Left forelimb (tissue), 1 donor: ENCODE data around the gene MPPED1.

ENCODE experiments used
- DNase-seq: peaks from one replicate; pipeline ENCODE4 v3.0.0-alpha.2; 2018; ENCODE audit warnings: low spot score

MPPED1 gene

DNA sequence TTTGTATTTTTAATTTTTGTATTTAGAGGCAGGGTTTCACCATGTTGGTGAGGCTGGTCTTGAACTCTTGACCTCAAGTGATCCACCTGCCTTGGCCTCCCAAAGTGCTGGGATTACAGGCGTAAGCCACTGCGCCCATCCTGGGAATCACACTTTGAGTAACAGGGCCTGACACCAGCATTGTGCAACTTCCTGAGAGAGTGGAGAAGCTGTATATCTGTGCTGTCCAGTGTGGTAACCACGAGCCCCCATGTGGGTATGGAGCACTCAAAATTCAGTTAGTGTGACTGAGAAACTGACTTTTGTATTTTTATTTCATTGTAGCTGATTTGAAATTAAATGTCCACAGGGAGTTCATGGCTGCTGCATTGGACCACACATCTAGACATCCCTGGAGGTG, 36.2 kb downstream of the MPPED1 start:
- no peak for DNase-seq

DNA sequence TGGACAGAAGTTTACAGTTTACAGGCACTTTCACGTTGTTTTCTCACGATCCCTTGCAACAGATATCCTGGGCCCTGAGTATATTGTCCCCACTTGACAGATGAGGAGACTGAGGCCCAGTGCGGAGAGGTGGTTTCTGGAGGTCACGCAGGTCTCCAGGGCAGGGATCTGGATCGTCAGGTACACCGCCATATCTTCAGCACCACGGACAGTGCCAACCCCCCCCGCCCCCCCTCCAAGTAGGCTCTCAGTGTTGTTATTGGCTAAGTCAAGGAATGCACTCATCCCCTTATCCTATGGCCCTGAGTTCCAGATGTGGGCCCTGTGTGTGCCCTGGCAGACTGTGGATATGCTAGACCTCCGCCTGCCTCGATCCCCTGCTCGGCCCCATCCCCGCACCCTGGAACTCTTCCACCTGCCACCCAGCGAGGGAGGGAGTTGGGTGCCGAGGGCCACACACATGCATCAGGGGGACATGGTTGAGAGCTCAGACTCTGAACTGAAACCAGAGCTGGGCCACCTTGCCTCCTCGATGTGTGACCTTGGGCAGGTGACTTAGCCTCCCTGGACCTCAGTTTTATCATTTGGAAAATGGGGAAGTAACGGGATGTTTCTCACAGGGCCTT, 37.5 kb downstream of the MPPED1 start:
- no peak for DNase-seq

DNA sequence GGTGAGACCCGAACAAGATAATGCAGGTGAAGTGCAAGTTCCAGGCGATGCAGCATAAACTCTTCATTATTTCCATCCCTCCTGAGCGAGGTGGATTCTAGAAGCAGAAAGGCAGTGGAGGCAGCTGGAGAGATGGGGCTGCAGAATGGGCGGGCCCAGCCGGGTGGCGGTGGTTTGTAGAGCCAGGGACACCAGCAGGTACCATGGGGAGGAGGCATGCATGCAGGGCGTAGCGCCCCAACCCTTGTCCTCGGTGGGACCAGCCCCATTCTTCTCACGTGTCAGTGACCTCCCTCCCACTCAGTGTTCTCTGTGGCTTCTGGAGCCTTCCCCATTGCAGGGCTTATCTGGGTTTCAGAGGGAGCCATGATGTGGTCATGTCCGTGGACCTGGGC, 38.0 kb downstream of the MPPED1 start:
- no peak for DNase-seq

DNA sequence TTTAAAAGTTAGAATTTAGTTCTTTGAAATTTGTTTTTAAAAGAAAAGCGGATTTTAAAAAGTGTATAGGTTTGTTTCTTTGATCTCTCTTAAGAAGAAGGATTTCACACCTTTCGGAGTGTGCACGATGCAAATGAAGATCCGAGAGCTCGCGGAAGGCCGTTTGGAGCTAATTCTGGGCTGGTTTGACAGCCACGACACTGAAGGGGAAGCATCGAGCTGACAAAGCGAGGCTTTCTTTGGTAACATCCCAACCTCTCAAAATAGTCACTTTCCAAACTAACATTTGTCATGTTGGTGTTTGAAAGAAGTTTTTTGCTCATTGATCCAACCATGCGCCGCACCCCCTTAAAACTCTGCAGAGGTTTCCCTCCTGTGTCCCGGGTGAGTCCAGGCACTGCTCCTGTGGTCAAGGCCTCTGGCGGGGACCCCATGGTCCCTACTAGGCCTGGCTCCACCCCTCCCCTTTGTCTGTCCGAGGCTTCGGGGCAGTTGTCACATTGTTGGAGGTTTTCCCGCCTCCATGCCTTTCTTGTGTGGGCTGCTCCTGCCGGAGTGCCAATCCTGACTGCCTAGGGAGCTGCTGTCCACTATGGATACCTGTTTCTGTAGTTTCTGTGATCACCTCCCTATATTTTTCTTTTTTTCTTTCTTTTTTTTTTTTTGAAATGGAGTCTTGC, 39.7 kb downstream of the MPPED1 start:
- DNase-seq = no peak

DNA sequence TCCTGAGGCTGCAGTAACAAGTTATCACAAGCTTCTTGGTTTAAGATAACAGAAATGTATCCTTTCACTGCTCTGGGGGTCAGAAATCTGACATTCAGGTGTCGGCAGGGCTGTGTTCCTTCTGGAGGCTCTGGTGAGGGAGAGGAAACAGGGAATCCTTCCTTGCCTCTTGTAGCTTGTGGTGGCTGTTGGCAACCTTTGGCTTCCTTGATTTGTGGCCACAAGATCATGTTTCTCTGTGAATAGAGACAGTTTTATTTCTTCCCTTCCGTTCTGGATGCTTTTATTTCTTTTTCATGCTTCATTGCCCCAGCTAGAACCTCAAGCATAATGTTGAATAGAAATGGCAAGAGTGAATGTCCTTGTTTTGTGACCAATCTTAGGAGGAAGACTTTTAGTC, 44.0 kb downstream of the MPPED1 start:
- no peak for DNase-seq

DNA sequence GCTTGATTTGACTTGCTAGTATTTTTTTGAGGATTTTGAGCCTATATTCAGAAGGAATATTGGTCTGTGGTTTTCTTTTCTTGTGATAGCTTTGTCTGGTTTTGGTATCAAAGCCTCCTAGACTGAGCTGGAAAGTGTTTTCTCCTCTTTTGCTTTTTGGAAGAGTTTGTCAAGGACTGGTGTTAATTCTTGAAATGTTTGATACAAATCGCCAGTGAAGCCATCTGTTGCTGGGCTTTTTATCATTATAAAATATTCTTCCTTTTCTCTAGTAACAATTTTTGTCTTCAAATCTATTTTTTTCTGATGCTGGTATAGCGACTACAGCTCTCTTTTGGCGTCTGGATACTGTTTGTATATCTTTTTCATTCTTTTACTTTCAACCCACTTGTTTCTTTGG, 45.2 kb downstream of the MPPED1 start:
- no peak for DNase-seq

DNA sequence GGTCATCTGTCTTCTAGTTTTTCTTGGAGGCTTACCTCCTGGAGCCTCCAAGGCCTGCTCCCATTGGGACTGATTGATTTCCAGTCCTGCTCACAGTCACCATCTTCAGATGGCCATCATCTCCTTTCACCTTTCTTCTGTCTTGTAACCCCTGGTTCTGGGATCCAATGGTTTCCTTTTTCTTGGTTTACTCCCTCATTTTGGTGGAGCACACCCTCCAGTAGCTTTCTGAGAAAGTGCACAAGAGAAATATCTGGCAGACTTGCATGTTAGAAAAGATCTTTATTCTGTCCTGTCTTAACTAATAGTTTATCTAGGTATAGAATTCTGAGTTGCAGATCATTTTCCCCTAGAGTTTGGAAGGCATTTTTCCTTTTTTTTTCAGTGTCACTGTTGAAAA, 50.9 kb downstream of the MPPED1 start:
- no peak for DNase-seq

DNA sequence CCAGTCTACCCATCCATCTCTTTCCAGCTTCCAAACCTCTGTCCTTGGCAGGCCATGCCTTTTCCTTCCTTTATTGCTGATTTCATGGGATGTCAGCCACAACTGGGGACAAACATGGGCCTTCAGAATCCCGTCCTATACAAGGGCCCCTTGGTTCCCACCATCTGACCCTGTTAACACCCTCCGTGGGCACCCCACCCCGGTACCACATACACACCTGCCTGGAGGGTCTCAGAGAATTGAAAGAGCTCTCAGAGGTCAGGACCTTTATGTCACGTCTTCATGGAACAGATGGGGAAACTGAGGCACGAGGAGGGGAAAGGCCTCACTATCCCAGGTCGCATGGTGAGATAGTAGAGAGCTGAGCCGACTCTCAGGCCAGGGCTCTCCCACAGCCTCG, 53.0 kb downstream of the MPPED1 start:
- DNase-seq = no peak

DNA sequence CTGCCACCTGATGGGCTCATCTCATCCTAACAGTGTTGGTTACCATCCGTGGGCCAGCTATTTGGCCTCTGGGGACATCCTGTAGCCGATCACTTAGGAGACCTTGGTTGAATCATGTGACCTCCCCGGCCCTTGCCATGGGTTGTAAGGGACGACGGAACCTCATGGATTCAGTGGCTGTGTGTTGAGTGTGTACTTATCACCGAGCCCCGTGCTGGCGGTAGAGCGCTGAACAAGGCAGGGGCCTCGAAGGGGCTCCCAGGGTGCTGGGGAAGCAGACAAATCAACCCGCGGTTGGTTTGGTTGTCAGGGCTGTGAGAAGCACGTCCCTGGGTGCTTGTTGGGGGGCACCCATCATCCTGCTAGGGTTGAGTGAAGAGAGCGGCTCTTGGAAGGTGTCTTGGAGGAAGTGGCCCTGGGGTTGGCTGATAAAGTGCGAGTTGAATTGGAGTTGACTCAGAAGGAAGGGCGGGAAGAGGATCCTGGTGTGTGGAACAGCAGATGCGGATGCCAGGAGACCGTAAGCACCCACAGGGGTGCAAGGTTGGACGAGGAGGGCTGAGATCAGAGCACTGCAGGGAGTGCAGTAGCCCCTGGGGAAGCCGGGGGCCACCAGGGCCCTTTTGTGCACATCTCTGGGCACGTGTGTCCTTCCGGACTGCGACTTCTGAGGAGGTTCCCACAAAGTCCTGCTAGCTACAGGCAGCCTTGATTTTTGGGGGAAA, 53.6 kb downstream of the MPPED1 start:
- no peak for DNase-seq

DNA sequence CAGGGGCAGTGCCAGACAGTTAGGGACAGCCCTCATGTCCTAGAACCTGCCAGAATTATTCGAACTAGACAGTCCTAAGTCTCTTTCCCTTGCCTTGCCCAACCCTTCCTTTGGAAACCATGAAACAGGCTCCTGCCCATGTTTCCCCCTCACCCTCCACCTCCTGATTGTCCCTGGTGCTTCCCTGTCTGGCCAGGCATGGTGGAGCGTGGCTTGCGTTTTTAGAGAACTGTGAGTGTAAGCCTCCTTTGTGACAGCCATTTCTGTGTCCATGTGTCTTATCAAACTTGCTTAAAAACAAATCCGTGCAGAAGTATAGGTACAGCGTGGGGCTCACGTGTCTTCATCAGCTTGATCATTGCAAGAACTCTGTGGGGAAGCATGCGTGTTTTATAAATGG, 54.9 kb downstream of the MPPED1 start:
- DNase-seq = no peak

DNA sequence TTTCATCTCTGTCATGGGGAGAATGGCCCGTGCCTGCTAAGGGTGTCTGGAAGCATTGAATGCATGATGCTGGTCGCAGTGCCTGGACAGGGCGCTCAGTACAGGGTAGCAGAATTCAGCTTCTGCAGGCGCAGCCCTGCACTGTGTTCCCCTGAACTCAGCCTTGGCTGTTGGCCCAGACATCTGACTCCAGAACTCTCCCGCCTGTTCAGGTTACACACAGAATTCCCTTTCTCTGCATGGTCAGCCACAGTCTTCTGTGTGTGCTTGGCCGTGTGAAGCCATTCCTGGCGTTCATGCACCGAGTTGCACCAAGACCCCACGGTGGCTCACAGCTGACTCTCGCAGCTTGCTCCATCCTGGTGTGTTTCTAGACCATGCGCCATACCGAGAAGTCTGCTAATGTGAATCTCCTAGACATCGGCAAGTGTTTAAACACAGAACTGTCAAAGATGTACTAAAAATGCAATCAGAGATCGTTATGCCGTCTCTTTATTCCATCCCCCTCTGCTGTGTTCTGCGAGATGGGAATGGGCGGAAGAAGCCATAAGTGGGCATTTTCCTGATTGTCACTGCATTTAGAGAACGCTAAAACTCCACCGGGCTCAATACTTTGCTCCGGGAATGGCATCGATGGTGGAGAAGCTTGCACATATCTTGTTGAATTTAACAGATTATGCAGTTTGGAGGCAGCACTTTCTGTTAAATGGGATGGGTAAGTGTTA, 55.6 kb downstream of the MPPED1 start:
- DNase-seq = no peak

DNA sequence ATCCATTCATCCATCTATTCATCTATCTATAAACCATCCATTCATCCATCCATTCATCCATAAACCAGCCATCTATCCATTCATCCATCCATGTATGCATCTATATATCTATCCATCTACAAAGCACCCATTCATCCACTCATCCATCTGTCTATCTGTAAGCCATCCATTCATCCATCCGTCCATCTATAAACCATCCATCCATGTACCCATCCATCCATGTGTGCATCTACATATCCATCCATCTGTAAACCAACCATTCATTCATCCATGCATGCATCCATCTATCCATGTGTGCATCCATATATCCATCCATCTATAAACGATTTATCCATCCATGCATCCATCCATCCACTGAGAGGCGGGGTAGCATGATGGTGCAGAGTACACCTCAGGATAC, 58.4 kb downstream of the MPPED1 start:
- no peak for DNase-seq

DNA sequence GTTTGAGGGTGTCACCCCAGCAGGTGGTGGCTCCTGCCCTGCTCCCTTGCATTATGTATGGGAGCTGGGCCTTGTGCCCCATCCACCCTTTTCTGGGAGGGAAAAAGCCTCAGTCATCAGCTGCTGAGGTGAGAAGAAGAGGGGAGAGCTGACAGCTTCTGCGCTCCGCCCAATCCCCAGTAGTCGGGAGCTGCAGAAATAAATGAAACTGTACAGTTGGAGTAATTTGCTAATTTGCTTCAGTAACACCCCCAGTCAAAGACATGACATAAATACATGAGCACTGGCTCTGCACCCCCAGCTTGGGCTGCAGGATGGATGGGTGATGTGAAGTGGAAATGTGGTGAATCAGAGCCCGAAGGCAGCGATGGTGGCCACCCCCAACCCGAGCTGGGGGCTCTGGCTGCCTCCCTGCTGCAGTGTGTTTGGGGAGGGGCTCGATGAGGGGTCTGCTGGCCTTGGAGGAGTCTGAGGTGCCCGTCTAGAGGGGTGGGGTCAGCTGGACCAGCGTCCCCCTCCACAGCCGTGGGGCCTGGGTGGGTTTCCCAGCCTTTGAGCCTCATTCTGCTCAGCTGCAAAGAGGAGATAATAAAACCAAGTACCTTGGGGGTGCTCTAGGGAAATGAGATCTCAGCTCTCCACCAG, 59.2 kb downstream of the MPPED1 start:
- DNase-seq = no peak

DNA sequence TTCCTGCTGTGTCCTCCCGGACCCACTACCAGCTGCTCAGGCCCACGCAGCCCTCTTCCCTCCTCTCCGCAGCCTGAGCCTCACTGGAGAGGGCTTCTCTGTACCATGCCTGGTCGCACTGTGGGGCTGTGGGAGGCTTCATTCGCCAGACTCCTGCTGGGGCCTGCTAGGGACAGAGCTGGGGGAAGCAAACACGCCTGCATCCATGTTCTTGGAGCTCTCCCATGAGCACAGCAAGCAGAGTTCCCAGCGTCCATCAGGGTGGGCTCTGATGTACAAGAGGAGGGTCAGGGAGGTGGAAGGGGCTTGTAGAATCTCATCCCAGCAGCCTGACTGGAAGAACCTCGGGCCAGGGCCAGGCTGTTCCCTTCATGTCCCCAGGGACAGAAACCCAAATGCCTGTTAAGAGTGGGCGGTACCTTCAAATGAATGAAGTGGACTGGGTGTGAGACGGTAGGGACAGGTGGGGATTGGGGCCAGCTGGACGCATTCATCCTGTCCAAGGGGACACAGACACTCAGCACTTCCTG, 59.9 kb downstream of the MPPED1 start:
- peak; percentile 36 for DNase-seq

DNA sequence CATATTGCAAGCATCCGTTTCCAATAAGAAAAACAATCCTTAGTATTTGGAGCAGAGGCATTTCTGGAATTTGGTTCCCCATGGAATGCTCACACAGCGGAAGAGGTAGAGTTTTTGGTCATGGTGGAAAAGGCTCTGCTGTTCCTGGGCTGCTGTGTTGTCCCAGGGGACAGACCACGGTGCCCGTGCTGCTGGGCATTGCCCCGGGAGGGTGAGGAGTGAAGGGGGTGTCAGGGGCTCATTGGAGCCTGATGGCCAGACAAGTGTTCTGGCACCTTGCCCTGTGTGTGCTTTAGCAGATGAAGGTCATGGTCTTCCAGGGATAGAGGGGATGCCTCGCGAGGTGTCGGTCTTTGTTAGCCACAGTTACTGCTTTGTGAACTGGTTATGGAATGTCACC, 61.2 kb downstream of the MPPED1 start:
- DNase-seq = peak; percentile 38

DNA sequence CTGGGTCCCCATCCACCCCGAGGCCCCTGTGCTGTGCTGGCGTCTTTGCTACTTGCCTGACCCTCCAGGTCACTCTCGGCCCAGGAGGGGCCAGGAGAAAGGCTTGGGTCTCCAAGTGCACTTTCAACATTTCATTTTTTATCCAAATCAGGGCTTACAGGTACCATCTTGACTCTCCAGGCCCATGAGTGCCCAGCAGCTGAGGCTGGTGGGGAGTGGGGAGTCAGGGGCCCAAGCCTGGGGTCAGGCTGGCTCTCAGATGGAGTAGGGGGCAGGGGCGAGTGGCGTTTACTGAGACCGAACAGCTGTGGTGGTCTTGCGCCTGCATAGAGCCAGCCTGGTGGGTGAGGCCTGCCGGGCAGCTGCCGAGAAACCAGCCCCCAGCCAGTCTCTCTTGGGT, 61.6 kb downstream of the MPPED1 start:
- no peak for DNase-seq

DNA sequence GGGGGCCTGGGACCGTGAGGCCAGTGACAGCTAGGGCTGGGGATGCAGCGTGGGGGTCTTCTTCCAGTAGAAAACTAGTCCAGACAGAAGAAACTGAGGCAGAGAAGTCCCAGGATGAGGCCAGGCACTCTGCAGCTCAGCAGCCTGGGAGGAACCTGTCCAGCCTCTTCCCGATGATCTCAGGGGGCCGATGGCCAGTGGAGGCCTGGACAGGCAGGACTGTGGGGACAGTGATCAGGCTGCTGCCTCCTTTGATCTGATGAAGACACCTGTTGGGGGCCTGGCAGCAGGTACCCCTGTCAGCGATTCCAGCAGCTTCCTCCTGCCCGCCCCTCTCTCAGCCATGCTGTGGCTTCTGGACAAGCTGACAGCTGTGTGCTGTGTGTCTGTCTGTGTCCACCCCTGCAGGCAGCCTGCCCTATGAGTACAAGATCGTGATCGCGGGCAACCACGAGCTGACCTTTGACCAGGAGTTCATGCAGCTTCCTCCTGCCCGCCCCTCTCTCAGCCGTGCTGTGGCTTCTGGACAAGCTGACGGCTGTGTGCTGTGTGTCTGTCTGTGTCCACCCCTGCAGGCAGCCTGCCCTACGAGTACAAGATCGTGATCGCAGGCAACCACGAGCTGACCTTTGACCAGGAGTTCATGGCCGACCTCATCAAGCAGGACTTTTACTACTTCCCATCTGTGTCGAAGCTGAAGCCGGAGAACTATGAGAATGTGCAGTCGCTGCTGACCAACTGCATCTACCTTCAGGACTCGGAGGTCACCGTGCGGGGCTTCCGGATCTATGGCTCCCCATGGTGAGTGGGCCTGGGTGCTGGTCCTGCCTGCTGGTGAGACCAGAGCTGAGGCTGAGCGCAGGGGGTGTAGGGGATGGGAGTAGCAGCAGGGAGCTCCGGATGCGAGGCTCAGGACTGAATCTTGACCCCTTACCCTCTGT, 62.6 kb downstream of the MPPED1 start:
- peak; percentile 54 for DNase-seq

DNA sequence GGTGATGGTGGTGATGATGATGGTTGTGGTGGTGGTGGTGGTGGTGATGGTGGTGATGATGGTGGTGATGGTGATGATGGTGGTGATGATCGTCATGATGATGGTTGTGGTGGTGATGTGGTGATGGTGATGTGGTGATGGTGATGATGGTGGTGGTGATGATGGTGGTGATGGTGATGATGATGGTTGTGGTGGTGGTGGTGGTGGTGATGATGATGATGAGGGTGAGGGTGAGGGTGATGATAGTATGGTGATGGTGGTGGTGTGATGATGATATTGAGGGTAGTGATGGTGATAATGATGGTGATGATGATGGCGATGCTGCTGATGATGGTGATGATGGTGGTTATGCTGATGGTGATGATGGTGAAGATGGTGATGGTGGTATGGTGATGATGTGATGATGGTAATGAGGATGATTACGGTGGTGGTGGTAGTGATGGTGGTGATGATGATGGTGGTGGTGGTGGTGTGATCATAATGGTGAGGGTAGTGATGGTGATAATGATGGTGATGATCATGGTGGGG, 63.8 kb downstream of the MPPED1 start:
- peak; percentile 36 for DNase-seq

DNA sequence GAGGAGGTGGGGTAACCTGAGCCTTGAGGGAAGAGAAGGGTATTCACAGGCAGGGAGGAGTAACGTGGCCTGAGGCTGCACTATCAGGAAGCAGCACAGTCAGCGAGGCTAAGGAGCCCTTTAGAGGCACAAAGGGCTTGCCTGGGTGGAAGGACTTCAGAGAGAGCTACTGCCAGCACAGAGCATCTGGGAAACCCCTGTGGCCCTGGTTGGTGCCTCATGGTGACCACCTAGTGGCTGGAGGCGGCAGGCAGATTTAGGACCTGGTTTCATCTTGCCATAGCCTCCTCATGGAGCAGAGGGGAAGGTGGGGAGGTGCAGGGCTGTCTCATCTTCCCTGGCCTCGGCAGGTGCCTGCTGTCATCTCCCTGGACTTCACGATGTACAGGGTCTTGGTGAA, 64.5 kb downstream of the MPPED1 start:
- DNase-seq = peak; percentile 33
